Tibial nerve (tissue), 4 donors: ENCODE data around the gene HTT. TPM values are rescaled to one million over a fixed set of nuclear protein-coding genes. Genes with fewer than 3 reads are reported as not detected.

ENCODE experiments used
- DNase-seq, 2 donors: peaks; one replicate each; pipeline ENCODE4 v3.0.0-alpha.2; 2019; ENCODE audit warnings: low spot score in 2 of 2
- H3K27ac ChIP-seq, 4 donors: fragments of 200-600 bp; sonication (generic) in 3 of 4; one replicate each; pipeline ENCODE4 v1.5.1; 2017 to 2019; ENCODE audit warnings: mild to moderate bottlenecking in 1 of 4
- H3K27me3 ChIP-seq, 2 donors: fragments of 200-600 bp; sonication (generic) in 1 of 2; one replicate each; pipeline versions ENCODE4 v1.5.1 to v1.6.0; 2017 to 2019
- H3K36me3 ChIP-seq, 3 donors: fragments of 200-600 bp; sonication (generic); one replicate each; pipeline ENCODE4 v1.5.1; 2018 to 2019
- H3K4me1 ChIP-seq, 4 donors: fragments of 200-600 bp; sonication (generic) in 3 of 4; one replicate each; pipeline ENCODE4 v1.5.1; 2017 to 2019
- H3K4me3 ChIP-seq, 4 donors: fragments of 200-600 bp; sonication (generic) in 3 of 4; one replicate each; pipeline ENCODE4 v1.5.1; 2017 to 2019; ENCODE audit warnings: mild to moderate bottlenecking in 1 of 4, moderate library complexity in 1 of 4
- H3K9me3 ChIP-seq, 4 donors: fragments of 200-600 bp; sonication (generic) in 3 of 4; one replicate each; pipeline ENCODE4 v1.5.1; 2017 to 2019
- CTCF ChIP-seq, 5 experiments: fragments of 200-600 bp in 3 of 5; fragments of 450-650 bp in 2 of 5; sonication (generic) in 3 of 5; IDR thresholded peaks; one replicate each; pipeline ENCODE4 v1.5.1; 2016 to 2019; ENCODE audit warnings: antibody characterized with exemption in 5 of 5, mild to moderate bottlenecking in 3 of 5, moderate library complexity in 2 of 5
- EP300 ChIP-seq, 2 donors: sonication (generic); formaldehyde crosslinking; IDR thresholded peaks; one replicate each; pipeline ENCODE4 v1.6.1; 2017; ENCODE audit warnings: antibody characterized with exemption in 2 of 2, mild to moderate bottlenecking in 1 of 2
- POLR2A ChIP-seq, 2 donors: fragments of 450-650 bp; IDR thresholded peaks; one replicate each; pipeline ENCODE4 v1.6.1; 2017; ENCODE audit warnings: antibody characterized with exemption in 2 of 2, mild to moderate bottlenecking in 2 of 2, moderate library complexity in 2 of 2
- WGBS, 2 donors: methylation state at CpG; one replicate each; pipeline ENCODE4 v1.1.5; 2018; 5-methylcytosine and 5-hydroxymethylcytosine counted together
- total RNA-seq, 4 donors: library from RNA; depleted of rRNA; stranded (reverse); fragments of >200 nt; gene quantifications; one replicate each; pipeline ENCODE4 v1.1.0, GENCODE V29; 2016

The HTT gene
- 10 to 100 TPM; 62.2 to 93.6 (median 81.2) TPM for total RNA-seq

- Histone ChIP-seq H3K27ac (peak within 1 kb of the TSS; percentile 86 to 93 (median 90)), H3K4me1 (peaks cover 0 to 45% (median 19%) of the 10 kb centered on the region in 4 donors), H3K4me3 (peak within 1 kb of the TSS; percentile 66 to 94 (median 92)), H3K9me3 (no peaks in the 10 kb centered on the region), H3K36me3 (peaks cover 0 to 3% (median 0%) of the 10 kb centered on the region in 3 donors), H3K27me3 (no peaks in the 10 kb centered on the region)
- peak; percentile 96 for DNase-seq
- 0 to 1% methylated on average over 7 to 38 of the region's 81 CpGs for WGBS, 2 donors
- TF ChIP-seq POLR2A (IDR thresholded peaks at IDR 0.05) (peak; percentile 43 to 75), EP300 (IDR thresholded peaks at IDR 0.05) (peak in 1 of 2 donors; percentile 77), CTCF (IDR thresholded peaks at IDR 0.05) (peak in 3 of 5 experiments; percentile 21 to 39 (median 37))
Measured at GRCh38 chr4:3074078-3074845, at the start of gene HTT, which contains the start of gene HTT-AS. HTT (plus strand) TSS chr4:3074681; CDS start chr4:3074826, 145 bp downstream. HTT-AS (minus strand) TSS chr4:3074538.

GRCh38 chr4:3025881-3026280 lies 48.6 kb upstream of the HTT start:
- Histone ChIP-seq H3K27me3 (no peaks in the 10 kb centered on the region), H3K27ac (no peak overlapping the region), H3K36me3 (peaks cover 0 to 7% (median 2%) of the 10 kb centered on the region in 3 donors), H3K4me1 (no peaks in the 10 kb centered on the region), H3K4me3 (no peak overlapping the region), H3K9me3 (no peaks in the 10 kb centered on the region)
- 94 to 95% methylated on average over 21 of the region's 21 CpGs for WGBS, 2 donors
- TF ChIP-seq EP300 (IDR thresholded peaks at IDR 0.05) (no peak), POLR2A (IDR thresholded peaks at IDR 0.05) (no peak), CTCF (IDR thresholded peaks at IDR 0.05) (no peak)
- DNase-seq, result no peak

- DNase-seq, result no peak
- H3K36me3 ChIP-seq, result peaks cover 0 to 7% (median 2%) of the 10 kb centered on the region in 3 donors
- H3K4me3 ChIP-seq, result no peak overlapping the region
- no peaks in the 10 kb centered on the region for H3K4me1 ChIP-seq
- no peaks in the 10 kb centered on the region for H3K27me3 ChIP-seq
- H3K9me3 ChIP-seq, result no peaks in the 10 kb centered on the region
- 84 to 91% methylated on average over 9 of the region's 9 CpGs for WGBS, 2 donors
- H3K27ac ChIP-seq, result no peak overlapping the region
- no peak for TF ChIP-seq POLR2A (IDR thresholded peaks at IDR 0.05)
- no peak for TF ChIP-seq EP300 (IDR thresholded peaks at IDR 0.05)
- TF ChIP-seq CTCF (IDR thresholded peaks at IDR 0.05), result no peak
Measured at GRCh38 chr4:3026540-3026939, 47.9 kb upstream of the HTT start.

GRCh38 chr4:3029464-3029863 lies 45.0 kb upstream of the HTT start:
- H3K27me3 ChIP-seq, result no peaks in the 10 kb centered on the region
- H3K36me3 ChIP-seq, result peaks cover 0 to 2% (median 0%) of the 10 kb centered on the region in 3 donors
- H3K27ac ChIP-seq, result no peak overlapping the region
- H3K4me3 ChIP-seq, result no peak overlapping the region
- no peak for DNase-seq
- H3K9me3 ChIP-seq, result no peaks in the 10 kb centered on the region
- TF ChIP-seq CTCF (IDR thresholded peaks at IDR 0.05) (no peak), POLR2A (IDR thresholded peaks at IDR 0.05) (no peak), EP300 (IDR thresholded peaks at IDR 0.05) (no peak)
- 90 to 94% methylated on average over 9 of the region's 9 CpGs for WGBS, 2 donors
- H3K4me1 ChIP-seq, result no peaks in the 10 kb centered on the region
